Glutamatergic neuron (in vitro differentiated cells): ENCODE measurements around the gene DGKD. TPM values are rescaled to one million over a fixed set of nuclear protein-coding genes. Genes with fewer than 3 reads are reported as not detected.
"Not testable (repeated sequence)": the region's sequence is repeated elsewhere in the genome, so short reads cannot be mapped to it uniquely, and the experiment has no call there.

ENCODE experiments used
- DNase-seq: peaks from one replicate; pipeline ENCODE4 v3.0.0; 2022
- H3K27ac Mint-ChIP-seq: one replicate; pipeline ENCODE4 v1.8.0; 2020; ENCODE audit warnings: mild to moderate bottlenecking, mixed read lengths, inconsistent platforms; ENCODE audit not compliant: unreplicated experiment
- H3K27me3 Mint-ChIP-seq: one replicate; pipeline ENCODE4 v1.8.0; 2020; ENCODE audit warnings: mild to moderate bottlenecking, moderate library complexity, mixed read lengths, inconsistent platforms; ENCODE audit not compliant: unreplicated experiment
- H3K36me3 Mint-ChIP-seq: one replicate; pipeline ENCODE4 v1.8.0; 2020; ENCODE audit warnings: mild to moderate bottlenecking, mixed read lengths, inconsistent platforms; ENCODE audit not compliant: unreplicated experiment
- H3K4me1 Mint-ChIP-seq: one replicate; pipeline ENCODE4 v1.8.0; 2020; ENCODE audit warnings: mild to moderate bottlenecking, low read depth, mixed read lengths, inconsistent platforms; ENCODE audit not compliant: unreplicated experiment
- H3K4me3 Mint-ChIP-seq: one replicate; pipeline ENCODE4 v1.8.0; 2020; ENCODE audit warnings: mild to moderate bottlenecking, mixed read lengths, inconsistent platforms; ENCODE audit not compliant: unreplicated experiment
- H3K9me3 Mint-ChIP-seq: one replicate; pipeline ENCODE4 v1.8.0; 2020; ENCODE audit warnings: mild to moderate bottlenecking, moderate library complexity, mixed read lengths, inconsistent platforms; ENCODE audit not compliant: unreplicated experiment
- CTCF ChIP-seq: fragments of 200-600 bp; sonication (generic); IDR thresholded peaks from one replicate; pipeline ENCODE4 v1.5.0; 2021; ENCODE audit not compliant: partially characterized antibody, unreplicated experiment
- total RNA-seq: library from RNA; stranded (reverse); fragmentation: NEBNext Ultra II Directional; extraction: Animal tissue kit (Norgen Biotek cat#: 25700); gene quantifications from one replicate; pipeline ENCODE4 v1.2.1, GENCODE V29; 2021; ENCODE audit not compliant: unreplicated experiment

Gene DGKD
- total RNA-seq, 1 donor from 2014 or later = 67.6 TPM

- no peak for TF ChIP-seq CTCF
- Mint-ChIP-seq H3K36me3 (no peaks in the 10 kb centered on the region), H3K4me3 (no peak overlapping the region), H3K4me1 (peaks cover 19% of the 10 kb centered on the region), H3K27me3 (no peaks in the 10 kb centered on the region), H3K9me3 (peaks cover 3% of the 10 kb centered on the region), H3K27ac (no peak overlapping the region)
- DNase-seq = no peak
These were observed 33.6 kb downstream of the DGKD start for GRCh38 chr2:233387667-233388528.

- Mint-ChIP-seq H3K36me3 (no peaks in the 10 kb centered on the region), H3K4me1 (peaks cover 13% of the 10 kb centered on the region), H3K27me3 (no peaks in the 10 kb centered on the region), H3K27ac (no peak overlapping the region), H3K9me3 (peaks cover 6% of the 10 kb centered on the region), H3K4me3 (no peak overlapping the region)
- no peak for TF ChIP-seq CTCF
- DNase-seq = no peak
These were observed 35.4 kb downstream of the DGKD start for GRCh38 chr2:233389601-233390125.

GRCh38 chr2:233395687-233396086 lies 41.4 kb downstream of the DGKD start:
- Mint-ChIP-seq H3K4me3 (no peak overlapping the region), H3K27me3 (peaks cover 4% of the 10 kb centered on the region), H3K9me3 (peaks cover 6% of the 10 kb centered on the region), H3K36me3 (no peaks in the 10 kb centered on the region), H3K27ac (no peak overlapping the region), H3K4me1 (peaks cover 6% of the 10 kb centered on the region)
- DNase-seq = no peak
- TF ChIP-seq CTCF = no peak

GRCh38 chr2:233396726-233397665 lies 42.7 kb downstream of the DGKD start:
- H3K4me1 Mint-ChIP-seq, H3K27ac Mint-ChIP-seq, H3K4me3 Mint-ChIP-seq: not testable (repeated sequence)

More at GRCh38 chr2:233396726-233397665, 42.7 kb downstream of the DGKD start:
- not testable (repeated sequence) for H3K9me3 Mint-ChIP-seq, H3K27me3 Mint-ChIP-seq, DNase-seq, H3K36me3 Mint-ChIP-seq
